Right lobe of liver (tissue), 4 donors: Measurements from ENCODE around the gene SERPINH1.

Experiments
- POLR2A ChIP-seq: fragments of 450-650 bp; IDR thresholded peaks from one replicate; pipeline ENCODE4 v1.6.1; 2017; ENCODE audit warnings: antibody characterized with exemption, mild to moderate bottlenecking
- TF ChIP-seq, protein P1 (sequence below), 4 donors: fragments of 200-600 bp in 3 of 4; fragments of 450-650 bp in 1 of 4; IDR thresholded peaks; one replicate each; pipeline versions ENCODE4 v1.5.1 to v1.8.0; 2016 to 2022; ENCODE audit warnings: antibody characterized with exemption in 4 of 4, mild to moderate bottlenecking in 2 of 4
- donor health status: DM: no; HTN: no; CAD: no.
- donor health status: DM: no; HTN: no; CAD: no.
- donor health status: DM: no; HTN: yes; CAD: no.

DNA sequence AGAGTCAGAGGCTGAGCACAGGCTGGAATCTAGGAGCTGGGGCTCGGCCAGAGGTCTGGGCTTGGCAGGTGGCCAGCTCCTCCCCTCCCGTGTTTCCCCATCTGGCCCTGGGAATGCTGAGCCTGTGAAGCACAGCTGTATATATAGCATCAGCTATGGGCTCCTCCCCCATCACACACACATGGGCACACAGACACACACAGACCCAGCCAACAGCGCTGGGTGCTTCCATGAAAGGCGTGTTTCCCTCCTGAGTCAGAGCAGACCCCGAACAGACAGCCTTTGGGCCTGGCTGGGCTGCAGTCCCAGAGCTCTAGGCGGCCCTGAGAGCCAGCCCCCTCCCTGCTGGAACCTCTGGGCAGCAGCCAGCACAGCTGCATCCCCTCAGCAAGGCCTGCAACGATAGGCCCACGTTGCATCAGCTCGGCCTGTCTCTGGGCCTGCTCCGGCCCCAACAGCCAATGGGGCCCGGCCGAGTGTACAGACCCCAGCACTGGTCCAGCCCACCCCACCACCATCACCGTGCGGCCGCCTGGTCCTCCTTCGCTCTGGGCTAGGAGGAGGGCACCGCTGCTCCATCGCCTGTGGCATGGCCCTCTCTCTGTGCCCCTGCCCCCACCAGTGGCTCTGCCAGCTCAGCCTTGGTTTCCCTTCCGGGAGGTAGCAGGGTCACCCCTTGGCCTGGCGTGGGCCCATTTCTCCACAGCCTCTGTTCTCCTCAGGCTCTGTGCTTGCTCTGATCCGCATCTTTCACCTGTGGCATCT, 7.6 kb upstream of the SERPINH1 start:
- TF ChIP-seq, protein P1, sequence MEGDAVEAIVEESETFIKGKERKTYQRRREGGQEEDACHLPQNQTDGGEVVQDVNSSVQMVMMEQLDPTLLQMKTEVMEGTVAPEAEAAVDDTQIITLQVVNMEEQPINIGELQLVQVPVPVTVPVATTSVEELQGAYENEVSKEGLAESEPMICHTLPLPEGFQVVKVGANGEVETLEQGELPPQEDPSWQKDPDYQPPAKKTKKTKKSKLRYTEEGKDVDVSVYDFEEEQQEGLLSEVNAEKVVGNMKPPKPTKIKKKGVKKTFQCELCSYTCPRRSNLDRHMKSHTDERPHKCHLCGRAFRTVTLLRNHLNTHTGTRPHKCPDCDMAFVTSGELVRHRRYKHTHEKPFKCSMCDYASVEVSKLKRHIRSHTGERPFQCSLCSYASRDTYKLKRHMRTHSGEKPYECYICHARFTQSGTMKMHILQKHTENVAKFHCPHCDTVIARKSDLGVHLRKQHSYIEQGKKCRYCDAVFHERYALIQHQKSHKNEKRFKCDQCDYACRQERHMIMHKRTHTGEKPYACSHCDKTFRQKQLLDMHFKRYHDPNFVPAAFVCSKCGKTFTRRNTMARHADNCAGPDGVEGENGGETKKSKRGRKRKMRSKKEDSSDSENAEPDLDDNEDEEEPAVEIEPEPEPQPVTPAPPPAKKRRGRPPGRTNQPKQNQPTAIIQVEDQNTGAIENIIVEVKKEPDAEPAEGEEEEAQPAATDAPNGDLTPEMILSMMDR (IDR thresholded peaks at IDR 0.05) = no peak
- TF ChIP-seq POLR2A = peak; percentile 30
